ENCODE measurements around the gene FLYWCH1. TPM values are rescaled to one million over a fixed set of nuclear protein-coding genes. Genes with fewer than 3 reads are reported as not detected.

Gene FLYWCH1
- total and polyA plus RNA-seq, 2 of the 8 experiments (the other 6 are each of a cell fraction or from before 2014, with no cell fraction given) = 12.4 to 23.5 TPM

DNA sequence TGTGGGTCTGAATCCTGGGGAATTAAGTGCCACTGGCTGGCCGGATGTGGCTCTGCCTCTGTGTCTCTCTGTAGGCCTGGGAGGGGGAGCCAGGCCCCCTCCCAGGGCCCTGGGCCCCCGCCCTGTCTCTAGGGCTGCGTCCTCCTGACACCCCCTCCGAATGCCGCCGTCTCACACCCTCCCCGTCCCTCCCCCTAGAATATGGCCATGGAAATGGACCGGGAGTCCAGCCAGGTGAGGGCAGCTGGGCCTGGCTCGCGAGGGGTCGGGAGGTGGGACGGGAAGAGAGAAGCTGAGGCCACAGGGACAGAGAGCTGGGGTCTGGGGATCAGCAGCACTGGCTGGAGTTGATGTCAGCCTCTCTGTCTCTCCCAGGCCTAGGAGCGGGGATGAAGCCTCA is 84.6 kb downstream of the FLYWCH1 start:
- WGBS, 2 experiments (ENCODE audit: extremely low coverage in 1 of 2, insufficient coverage in 1 of 2, insufficient read length in 1 of 2, insufficient replicate concordance in 2 of 2, low coverage in 1 of 2, low lambda C conversion rate in 2 of 2, missing lambda C conversion rate in 1 of 2) = 90% methylated on average over 8 of the region's 13 CpGs; no CpG with 5 or more reads in 1 of the 2 experiments

More for the DNA sequence above, 84.6 kb downstream of the FLYWCH1 start:
- H3K4me2 ChIP-seq (ENCODE audit: insufficient read depth in 1 of 2, low read depth in 2 of 2, low read length in 2 of 2) = no peak overlapping the region
- H2BK20ac ChIP-seq (ENCODE audit: low read length) = peak overlapping the region; percentile 80; the same call in 1 of the 2 replicates
- H4K91ac ChIP-seq (replicated peaks; ENCODE audit: insufficient read length, low read length) = no peak overlapping the region
- peak overlapping the region; percentile 71 for H4K8ac ChIP-seq (ENCODE audit: extremely low read depth, insufficient read depth, low read length)
- H3K9ac ChIP-seq (replicated peaks in 1 of 4; ENCODE audit: extremely low read depth in 1 of 4, low read depth in 3 of 4, low read length in 3 of 4) = no peak overlapping the region
- H3K18ac ChIP-seq (ENCODE audit: extremely low read depth, low read length) = peak overlapping the region; percentile 32; the same call in 1 of the 2 replicates
- no peak overlapping the region for H3K4me3 ChIP-seq (ENCODE audit: extremely low read depth in 1 of 4, insufficient read depth in 2 of 4, low read depth in 3 of 4, low read length in 4 of 4)
- H3K27me3 ChIP-seq (replicated peaks in 1 of 4; ENCODE audit: control insufficient read depth in 3 of 4, extremely low read depth in 1 of 4, insufficient read depth in 3 of 4, low read length in 3 of 4) = no peaks in the 10 kb centered on the region
- no peak overlapping the region; the same call in 1 of the 2 replicates for H3K27ac ChIP-seq (ENCODE audit: low read depth, low read length)
- TF ChIP-seq CREB1 (IDR thresholded peaks at IDR 0.05) (no peak), EP300 (IDR thresholded peaks at IDR 0.05; ENCODE audit: borderline replicate concordance in 1 of 2, low read depth in 2 of 2, low read length in 2 of 2) (no peak), SP1 (IDR thresholded peaks at IDR 0.05; ENCODE audit: low read depth, low read length) (no peak), TCF12 (IDR thresholded peaks at IDR 0.05; ENCODE audit: low read depth, low read length) (no peak), POLR2A (IDR thresholded peaks at IDR 0.05; ENCODE audit: control extremely low read depth in 1 of 2, low read depth in 2 of 2, low read length in 2 of 2) (no peak), SIX5 (IDR thresholded peaks at IDR 0.05; ENCODE audit: low read depth, low read length) (no peak)
- TF ChIP-seq, protein P1, sequence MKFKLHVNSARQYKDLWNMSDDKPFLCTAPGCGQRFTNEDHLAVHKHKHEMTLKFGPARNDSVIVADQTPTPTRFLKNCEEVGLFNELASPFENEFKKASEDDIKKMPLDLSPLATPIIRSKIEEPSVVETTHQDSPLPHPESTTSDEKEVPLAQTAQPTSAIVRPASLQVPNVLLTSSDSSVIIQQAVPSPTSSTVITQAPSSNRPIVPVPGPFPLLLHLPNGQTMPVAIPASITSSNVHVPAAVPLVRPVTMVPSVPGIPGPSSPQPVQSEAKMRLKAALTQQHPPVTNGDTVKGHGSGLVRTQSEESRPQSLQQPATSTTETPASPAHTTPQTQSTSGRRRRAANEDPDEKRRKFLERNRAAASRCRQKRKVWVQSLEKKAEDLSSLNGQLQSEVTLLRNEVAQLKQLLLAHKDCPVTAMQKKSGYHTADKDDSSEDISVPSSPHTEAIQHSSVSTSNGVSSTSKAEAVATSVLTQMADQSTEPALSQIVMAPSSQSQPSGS (IDR thresholded peaks at IDR 0.05; ENCODE audit: low read length) = no peak
- TF ChIP-seq, protein P2, sequence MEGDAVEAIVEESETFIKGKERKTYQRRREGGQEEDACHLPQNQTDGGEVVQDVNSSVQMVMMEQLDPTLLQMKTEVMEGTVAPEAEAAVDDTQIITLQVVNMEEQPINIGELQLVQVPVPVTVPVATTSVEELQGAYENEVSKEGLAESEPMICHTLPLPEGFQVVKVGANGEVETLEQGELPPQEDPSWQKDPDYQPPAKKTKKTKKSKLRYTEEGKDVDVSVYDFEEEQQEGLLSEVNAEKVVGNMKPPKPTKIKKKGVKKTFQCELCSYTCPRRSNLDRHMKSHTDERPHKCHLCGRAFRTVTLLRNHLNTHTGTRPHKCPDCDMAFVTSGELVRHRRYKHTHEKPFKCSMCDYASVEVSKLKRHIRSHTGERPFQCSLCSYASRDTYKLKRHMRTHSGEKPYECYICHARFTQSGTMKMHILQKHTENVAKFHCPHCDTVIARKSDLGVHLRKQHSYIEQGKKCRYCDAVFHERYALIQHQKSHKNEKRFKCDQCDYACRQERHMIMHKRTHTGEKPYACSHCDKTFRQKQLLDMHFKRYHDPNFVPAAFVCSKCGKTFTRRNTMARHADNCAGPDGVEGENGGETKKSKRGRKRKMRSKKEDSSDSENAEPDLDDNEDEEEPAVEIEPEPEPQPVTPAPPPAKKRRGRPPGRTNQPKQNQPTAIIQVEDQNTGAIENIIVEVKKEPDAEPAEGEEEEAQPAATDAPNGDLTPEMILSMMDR (IDR thresholded peaks at IDR 0.05; ENCODE audit: control extremely low read depth in 1 of 3, insufficient read depth in 1 of 3, low read depth in 1 of 3, low read length in 3 of 3) = no peak
- H3K79me2 ChIP-seq (ENCODE audit: control insufficient read depth in 1 of 2, insufficient read depth in 2 of 2, low read length in 2 of 2) = no peaks in the 10 kb centered on the region
- H2BK15ac ChIP-seq (ENCODE audit: low read length) = 0 out of 2 replicates have a peak overlapping the region, but pooled peaks have one; percentile 46
- DNase-seq (ENCODE audit: low read depth in 1 of 2, low spot score in 2 of 2) (no peak), FAIRE-seq (no peak)
- H3K79me1 ChIP-seq (ENCODE audit: low read depth, low read length) = no peaks in the 10 kb centered on the region
- peak overlapping the region; percentile 91 for H3K4ac ChIP-seq (replicated peaks; ENCODE audit: insufficient read length, low read depth, low read length)
- no peak overlapping the region for H2AFZ ChIP-seq (ENCODE audit: low read length)
- H2BK12ac ChIP-seq (ENCODE audit: low read depth, low read length) = peak overlapping the region; percentile 27; the same call in 1 of the 2 replicates
- H4K5ac ChIP-seq (ENCODE audit: insufficient read length, low read depth, low read length) = no peak overlapping the region
- no peak overlapping the region for H2BK120ac ChIP-seq (replicated peaks; ENCODE audit: low read depth, low read length)
- H3K4me1 ChIP-seq (replicated peaks in 1 of 4; ENCODE audit: control insufficient read depth in 3 of 4, insufficient read depth in 4 of 4, low read length in 3 of 4) = peaks cover 0 to 27% (median 7%) of the 10 kb centered on the region in 4 experiments; a peak in 6 of 7 replicates
- no peak overlapping the region for H3K56ac ChIP-seq (replicated peaks; ENCODE audit: insufficient read length, low read depth, low read length)
- H3K14ac ChIP-seq (ENCODE audit: insufficient read length) = no peak overlapping the region
- H2AK5ac ChIP-seq (ENCODE audit: low read depth, low read length) = peak overlapping the region; percentile 39; the same call in 1 of the 2 replicates
- H2BK5ac ChIP-seq (ENCODE audit: low read depth, low read length) = peak overlapping the region; percentile 66; the same call in 1 of the 2 replicates
- H3K36me3 ChIP-seq (ENCODE audit: control insufficient read depth in 2 of 4, insufficient read depth in 4 of 4, low read length in 3 of 4) = no peaks in the 10 kb centered on the region
- peaks cover 0 to 2% of the 10 kb centered on the region in 2 experiments for H4K20me1 ChIP-seq (replicated peaks in 1 of 2; ENCODE audit: control insufficient read depth in 1 of 2, insufficient read depth in 2 of 2, low read length in 2 of 2)
- no peaks in the 10 kb centered on the region for H3K9me3 ChIP-seq (ENCODE audit: insufficient read depth in 2 of 2, low read depth in 1 of 2, low read length in 1 of 2)
- no peak overlapping the region for H3K23ac ChIP-seq (ENCODE audit: insufficient read length)
- ChIA-PET POLR2A (ENCODE audit: partially characterized antibody) (interaction anchor here (1.0 to 15.2 kb wide), 9 partner anchors 9 to 102 kb away, joined by 3 to 200 read pairs (median 6); partner anchors contain the start of genes CLDN6, CLDN9, HCFC1R1 and KREMEN2), CTCF (ENCODE audit: partially characterized antibody) (interaction anchor here (1.0 to 17.3 kb wide), 8 partner anchors 9 to 66 kb away, joined by 3 to 639 read pairs (median 4); partner anchors contain the start of genes BICDL2, CLDN6, HCFC1R1 and THOC6)
- no peaks in the 10 kb centered on the region; the same call in 1 of the 2 replicates for H3K23me2 ChIP-seq (ENCODE audit: low read depth, low read length)

Measured in H1 (cell line).